ENCODE data around the gene SHLD1.
"Not testable (repeated sequence)": the region's sequence is repeated elsewhere in the genome, so short reads cannot be mapped to it uniquely, and the experiment has no call there.

Gene SHLD1

DNA sequence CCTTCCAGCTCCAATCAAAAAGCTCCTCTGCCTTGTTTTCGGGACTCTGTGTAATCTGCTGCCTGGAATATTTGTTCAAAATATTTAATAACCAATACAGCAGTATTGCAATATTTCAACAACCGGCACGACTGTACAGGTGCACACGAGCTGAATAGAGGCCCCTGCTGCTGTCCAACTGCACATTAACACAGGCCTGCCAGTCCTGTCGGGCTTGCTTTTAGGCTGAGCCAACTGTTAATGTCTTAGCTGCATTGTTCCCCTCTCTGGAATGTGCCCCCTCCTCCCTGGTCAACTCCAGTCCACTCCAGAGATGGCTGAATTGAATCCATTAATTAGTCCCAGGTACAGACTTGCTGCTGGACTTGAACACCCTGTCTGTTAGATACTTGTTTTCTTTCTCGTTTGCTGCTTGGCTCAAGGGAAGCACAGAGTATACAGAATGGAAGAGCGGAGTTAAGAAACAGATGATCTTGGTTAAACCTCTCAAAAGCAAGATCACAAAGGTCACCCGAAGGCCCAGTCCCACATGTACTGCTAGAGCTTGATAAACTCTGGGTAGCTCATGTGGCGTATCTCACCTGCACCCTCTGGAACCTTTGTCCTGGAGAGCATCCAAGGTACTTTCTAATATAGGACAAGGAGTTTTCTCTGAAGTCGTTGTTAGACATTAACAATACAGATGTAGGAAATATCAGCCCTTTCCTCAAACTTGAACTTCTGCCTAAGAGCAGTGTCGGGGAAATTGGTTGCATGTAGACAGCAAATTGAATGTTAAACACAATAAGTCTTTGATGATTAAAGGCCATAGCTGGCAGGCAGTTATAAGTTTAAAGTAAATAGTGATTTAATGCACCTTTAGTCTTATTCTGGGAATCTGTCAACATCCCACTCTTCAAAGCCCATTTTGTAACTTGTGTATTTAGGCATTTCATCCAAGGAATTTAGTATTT, 31.9 kb downstream of the SHLD1 start:
- DNase-seq, result no peak

DNA sequence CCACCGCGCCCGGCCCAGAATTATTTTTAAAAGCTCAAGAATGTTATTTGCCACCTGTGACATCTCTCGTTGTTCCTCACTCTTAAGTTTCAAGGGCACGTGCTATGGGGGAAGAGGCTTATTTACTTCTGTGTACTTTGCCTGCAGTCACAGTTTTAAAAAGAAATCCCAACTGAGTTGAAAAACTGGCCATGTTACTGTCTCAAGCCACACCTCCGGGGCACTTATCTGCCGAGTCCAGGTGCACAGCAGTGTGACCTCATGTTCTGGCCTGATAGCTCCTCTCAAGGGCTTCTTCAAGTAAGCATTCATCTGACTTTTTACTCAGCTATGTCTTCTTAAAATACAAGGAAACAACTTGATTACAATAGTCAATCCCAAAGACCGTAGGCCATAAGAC, 34.5 kb downstream of the SHLD1 start:
- no peak for DNase-seq

DNA sequence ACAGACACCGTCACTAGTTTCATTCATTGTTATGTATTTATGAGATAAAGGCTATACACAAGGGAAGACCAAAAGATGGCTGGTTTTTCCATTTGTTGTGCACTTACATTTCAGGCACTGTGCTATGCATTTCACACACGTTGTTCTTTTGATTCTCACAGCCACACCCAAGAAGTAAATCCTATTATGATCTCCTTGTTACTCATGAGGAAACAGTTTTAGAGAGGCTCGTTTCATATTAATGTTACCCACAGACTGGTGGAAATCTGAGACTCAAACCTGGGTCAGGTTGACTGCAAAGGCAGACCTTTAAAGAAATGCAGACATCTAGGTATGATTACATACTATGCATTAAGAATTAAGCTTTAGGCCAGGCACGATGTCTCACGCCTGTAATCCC, 34.9 kb downstream of the SHLD1 start:
- DNase-seq, result no peak

DNA sequence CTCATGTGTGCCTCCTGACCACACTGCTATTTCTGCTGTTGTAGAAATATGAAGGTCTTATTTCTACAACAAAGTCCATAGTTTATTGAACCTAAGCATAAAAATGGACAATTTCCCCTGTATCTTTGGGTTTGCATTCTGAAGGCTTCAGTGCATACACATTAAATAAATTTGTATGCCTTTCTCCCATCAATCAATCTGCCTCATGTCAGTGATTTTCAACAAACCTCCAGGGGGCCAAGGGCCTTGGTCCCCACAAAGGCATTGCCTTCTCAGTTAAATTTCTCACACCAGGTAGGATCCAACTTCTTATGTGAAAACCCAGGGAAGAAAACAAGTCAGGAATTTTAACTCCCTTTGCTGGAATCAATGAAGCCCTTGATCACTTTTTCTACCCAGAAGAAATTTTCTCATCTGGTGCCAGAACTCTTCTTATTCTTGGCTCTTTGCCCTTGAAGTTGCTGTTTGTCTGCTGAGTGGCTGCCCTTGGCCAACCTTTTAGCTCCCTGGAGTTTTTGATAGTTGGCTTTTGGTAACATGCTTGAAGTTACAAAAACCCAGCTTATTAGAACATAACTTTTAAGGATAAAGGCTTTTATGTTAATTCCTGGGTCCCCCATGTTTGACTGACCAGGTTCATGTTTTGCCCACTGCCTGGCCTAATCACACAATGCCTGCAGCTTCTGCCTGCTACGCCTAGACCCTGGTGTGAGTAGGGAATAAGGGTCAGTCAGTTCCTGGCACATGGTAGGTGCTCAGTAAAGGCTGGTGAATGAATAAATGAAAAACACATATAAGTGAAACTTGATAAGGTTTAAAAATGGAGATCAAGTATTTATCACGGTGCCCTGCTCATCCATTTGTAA, 37.0 kb downstream of the SHLD1 start:
- no peak for DNase-seq

DNA sequence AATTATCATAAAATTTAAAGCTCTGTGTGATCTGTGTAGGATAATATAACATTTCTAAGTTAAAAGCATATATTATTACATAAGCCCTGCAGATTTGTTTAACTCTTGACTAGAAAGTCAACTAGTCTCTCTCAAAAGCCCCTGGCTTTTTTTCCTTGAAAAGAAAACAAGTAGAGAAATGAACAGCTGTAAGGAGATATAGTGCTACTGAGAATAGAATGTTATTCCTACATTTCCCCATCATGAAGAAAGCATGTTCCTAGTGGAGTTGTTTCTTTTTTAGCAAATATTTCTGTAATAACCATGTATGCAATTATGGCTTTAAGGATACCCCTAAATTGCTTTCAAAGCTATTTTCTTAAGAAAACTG, 37.6 kb downstream of the SHLD1 start:
- DNase-seq, result no peak

DNA sequence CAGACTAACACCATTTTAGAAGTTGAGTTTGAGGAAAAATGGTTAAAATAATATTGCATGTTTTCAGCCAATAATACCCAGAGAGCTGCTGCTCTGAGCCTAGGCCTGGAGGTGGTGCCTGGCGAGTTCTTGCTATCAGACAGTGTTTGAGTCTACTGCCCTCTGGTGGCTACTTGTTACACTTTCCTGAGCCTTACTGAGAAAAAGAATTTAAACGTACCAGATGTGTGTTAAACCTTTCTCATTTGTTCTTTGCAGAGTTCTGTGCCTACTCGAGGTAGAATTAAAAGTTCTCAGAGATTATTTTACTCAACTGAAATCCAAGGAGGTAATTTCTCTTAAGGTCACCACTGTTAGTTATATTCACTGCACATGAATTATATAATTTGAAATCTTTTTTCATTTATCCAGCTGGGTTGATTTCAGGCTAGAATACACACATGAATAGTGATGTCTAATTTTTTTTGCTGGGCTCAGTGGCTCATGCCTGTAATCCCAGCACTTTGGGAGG, 38.2 kb downstream of the SHLD1 start:
- peak; percentile 60 for DNase-seq

DNA sequence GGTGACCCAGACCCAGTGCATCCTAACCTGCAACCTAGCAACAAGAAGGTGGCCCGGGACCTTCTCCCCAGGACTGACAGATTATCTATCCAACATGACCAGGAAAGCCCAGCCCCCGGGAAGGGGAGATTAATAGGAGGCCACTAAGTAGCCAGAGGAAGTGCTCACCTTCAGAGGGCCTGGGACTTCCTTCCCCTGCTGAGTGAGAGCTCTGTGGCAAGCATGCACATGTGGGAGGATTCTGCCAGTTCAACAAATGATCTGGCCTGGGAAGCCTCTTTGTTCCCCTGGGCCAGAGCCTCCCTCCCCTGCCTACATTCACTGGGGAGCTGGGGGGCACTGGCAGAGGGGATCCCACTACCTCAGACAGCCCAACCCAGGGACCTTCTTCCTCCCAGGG, 39.6 kb downstream of the SHLD1 start:
- DNase-seq, result no peak

DNA sequence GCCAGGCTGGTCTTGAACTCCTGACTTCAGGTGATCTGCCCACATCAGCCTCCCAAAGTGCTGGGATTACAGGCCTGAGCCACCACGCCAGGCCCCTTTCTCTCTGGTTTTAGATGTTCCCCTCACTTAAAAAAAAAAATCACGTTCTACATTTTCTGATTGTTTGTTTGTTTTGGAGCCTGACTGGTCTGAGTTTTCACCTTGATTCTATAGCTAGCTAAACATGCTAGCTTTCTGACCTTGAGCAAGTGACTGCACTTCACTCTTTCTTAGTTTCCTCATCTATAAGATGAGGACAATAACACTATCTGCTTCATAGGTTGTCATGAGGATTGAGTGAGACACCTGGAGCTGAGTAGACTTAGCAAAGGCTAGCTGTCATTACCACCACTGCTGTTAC, 43.7 kb downstream of the SHLD1 start:
- no peak for DNase-seq

DNA sequence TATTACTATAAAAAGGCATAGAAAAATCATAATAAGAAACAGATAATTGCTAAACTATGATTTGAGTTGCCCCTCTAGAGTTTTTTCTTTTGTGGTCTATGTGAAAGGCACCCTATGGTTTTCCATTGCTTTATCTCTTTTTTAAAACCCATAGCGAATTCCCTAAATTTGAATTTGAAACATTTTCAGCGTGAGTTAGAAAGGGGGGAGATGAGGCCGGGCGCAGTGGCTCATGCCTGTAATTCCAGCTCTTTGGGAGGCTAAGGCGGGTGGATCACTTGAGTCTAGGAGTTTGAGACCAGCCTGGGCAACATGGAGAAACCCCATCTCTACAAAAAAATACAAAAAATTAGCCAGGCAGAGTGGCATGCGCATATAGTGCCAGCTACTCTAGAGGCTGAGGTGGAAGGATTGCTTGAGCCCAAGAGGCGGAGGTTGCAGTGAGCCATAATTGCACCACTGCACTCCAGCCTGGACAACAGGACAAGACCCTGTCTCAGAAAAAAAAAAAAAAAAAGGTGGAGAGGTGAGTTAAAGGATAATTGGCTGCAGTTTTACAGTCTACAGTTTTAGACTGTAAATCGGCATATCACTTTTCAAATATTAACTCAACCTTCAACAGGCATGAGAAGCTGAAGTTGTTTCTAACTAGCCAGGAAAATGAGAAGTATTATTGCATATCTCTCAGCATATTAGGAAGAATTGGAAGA, 46.3 kb downstream of the SHLD1 start:
- no peak for DNase-seq

DNA sequence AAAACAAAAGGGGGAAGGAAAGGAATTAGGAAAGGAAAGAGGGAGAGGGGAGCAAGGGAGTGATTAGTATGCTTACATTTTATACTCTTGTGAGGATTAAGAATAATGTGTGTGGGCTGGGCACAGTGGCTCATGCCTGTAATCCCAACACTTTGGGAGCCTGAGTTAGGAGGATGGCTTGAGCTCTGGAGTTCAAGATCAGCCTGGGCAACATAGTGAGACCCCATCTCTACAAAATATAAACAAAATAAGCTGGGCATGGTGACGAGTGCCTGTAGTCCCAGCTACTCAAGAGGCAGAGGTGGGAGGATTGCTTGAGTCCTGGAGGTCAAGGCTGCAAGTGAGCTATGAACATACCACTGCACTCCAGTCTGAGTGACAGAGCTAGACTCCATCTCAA, 47.0 kb downstream of the SHLD1 start:
- no peak for DNase-seq

DNA sequence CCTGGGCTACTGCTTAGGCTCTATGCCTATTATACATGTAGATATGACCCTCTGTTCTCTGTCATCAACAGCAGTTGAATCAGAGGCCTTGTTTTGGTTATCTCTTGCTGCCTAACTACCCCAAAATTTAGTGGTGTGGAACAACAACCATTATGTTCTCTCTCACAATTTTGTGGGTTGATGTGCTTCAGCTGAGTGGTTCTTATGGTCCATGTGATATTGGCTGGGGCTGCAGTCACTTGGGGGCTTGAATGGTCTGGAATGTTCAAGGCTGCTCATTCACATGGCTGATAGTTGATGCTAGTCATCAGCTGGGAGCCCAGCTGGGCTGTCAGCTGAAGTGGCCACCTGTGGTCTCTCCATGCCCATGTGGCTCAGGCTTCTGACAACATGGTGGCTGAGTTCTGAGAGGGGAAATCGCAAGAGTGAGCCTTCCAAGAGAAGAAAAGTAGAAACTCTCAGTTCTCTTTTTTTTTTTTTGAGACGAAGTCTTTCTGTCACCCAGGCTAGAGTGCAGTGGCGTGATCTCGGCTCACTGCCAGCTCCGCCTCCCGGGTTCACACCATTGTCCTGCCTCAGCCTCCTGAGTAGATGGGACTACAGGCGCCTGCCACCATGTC, 47.8 kb downstream of the SHLD1 start:
- no peak for DNase-seq

DNA sequence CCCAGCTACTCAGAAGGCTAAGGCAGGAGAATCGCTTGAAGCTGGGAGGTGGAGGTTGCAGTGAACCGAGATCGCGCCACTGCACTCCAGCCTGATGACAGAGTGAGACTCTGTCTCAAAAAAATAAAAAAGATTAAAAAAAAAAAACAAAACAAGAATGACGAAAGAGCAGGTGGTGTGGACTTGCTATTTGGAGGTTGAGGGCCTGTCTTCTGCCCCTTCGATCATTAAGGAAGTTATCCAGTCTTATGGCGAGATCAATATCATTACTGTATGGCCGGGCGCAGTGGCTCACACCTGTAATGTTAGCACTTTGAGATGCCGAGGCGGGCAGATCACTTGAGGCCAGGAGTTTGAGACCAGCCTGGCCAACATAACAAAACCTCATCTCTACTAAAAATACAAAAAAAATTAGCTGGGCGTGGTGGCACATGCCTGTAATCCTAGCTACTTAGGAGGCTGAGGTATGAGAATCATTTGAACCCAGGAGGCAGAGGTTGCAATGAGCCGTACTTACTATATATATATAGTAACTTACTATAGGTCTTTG, 53.6 kb downstream of the SHLD1 start:
- DNase-seq, result not testable (repeated sequence)

DNA sequence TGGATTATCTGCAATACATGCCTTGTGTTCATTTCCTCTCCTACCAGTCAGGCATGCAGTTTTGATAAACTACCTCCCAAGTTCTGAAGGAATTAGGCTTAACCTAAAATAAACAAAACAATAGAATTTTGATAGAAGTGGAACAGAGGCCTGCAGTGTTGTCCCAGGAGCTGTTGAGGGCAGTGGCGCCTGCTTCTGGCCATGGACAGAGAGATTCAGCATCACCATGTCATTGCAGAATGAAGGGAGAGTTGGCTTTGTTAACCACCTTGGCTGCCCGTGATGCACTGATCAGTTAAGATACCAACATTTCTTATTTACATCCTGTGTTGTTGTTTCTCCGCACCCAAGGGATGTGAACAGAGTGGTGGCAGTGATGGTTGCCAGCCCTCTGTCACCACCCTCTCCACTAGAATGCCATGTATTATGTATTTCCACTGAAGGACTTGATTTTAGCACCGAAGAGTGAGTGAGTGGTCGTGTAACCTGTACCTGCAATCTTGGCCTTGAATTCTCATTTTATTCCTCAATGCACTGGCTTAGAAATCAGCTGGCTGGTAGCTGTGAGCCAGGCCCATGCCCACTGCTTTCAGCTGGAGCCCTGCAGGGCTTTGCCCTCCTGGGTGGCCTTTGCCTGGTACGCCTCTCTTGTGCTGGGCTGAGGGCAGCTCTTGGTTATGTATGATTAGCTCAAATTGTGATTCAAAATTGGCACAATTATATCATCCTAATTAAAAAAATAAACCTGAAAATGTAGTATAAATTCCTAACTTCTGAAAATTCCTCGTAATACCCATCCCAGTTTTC, 56.5 kb downstream of the SHLD1 start:
- DNase-seq, result no peak

DNA sequence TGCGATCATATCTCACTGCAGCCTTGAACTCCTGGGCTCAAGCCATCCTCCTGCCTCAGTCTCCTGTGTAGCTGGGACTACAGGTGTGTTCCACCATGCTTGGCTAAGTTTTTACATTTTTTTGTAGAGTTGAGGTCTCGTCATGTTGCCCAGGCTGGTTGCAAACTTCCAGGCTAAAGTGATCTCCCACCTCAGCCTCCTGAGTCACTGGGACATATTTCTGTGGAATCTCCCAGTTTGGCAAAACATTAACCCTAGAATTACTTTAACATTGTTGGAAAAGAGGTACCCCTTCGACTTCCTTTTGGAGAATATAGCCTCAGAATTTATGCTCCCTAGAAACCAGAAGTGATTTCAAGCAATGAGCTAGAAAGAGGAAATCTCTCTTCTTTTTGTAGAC, 57.2 kb downstream of the SHLD1 start:
- no peak for DNase-seq

DNA sequence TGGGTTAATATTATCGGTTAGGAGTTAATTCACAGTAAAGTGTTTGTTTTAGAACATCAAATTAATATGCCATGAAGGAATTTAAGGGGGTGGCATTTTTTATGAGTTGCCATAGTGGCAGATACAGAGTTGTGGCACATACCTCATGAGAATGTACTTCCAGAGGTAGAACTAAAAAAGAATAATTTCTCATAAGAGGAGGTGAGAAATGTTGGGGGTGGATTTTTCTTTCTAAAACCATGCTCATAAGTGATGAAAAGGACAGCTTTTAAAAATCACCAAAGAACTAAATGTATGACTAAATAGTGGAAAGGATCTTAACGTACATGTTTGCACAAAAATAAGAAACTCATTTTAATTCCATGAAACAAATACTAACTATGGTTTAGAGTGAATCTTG, 58.7 kb downstream of the SHLD1 start:
- DNase-seq, result no peak

DNA sequence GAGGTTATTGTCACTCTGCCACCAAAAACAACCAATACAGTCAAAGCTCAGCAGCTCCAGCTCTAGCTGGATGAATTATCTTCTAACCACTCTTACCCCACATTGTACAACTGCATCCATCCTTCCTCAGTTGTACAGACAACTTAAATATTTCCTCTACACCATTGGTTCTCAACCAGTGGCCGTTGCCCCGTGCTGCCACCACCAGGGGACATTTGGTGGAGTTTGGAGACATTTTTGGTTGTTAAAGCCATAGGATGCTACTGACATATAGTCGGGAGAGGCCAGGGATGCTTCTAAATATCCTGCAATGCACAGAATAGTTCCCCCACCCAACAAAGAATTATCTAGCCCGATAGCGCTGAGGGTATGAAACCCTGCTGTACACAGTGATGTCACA, 59.3 kb downstream of the SHLD1 start:
- DNase-seq, result no peak

DNA sequence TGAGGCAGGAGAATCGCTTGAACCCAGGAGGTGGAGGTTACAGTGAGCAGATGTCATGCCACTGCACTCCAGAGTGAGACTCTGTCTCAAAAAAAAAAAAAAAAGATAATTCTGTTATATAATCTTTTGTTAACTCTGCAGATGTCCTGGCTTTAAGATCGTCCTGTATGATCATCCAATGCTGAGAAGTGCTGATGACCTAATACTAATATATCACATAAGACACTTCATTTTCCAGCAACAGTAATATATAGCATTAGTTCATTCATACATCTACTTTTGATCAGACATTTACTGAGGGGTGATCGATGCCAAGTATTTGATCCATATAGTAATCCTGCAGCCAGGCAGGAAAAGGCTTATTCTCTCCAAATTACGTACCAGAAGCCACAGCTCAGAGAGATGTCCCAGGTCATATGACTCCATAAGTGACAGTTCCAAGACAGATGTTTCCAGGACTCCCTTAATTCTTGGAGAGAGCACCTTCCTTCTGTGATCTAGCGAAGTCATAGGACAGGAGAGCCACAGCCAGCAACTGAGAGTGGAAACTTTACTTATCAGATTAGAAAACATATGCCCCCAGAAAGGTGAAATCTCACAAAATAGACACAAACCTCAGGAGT, 60.7 kb downstream of the SHLD1 start:
- DNase-seq, result no peak

DNA sequence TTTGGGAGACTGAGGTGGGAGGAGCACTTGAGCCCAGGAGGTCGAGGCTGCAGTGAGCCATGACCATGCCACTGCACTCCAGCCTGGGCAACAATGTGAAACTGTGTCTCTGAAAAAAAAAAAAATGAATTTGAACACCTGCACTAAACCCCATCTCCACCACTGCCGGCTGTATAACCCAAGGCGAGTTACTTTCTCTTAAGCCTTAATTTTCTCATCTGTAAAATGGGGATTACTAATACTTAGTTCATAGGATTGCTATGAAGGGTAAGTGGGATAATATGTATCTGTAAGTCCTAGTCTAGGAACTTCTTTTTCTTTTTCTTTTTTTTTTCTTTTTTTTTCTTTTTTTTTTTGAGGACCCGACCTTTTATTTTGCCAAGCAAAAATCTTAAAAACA, 61.5 kb downstream of the SHLD1 start:
- no peak for DNase-seq

DNA sequence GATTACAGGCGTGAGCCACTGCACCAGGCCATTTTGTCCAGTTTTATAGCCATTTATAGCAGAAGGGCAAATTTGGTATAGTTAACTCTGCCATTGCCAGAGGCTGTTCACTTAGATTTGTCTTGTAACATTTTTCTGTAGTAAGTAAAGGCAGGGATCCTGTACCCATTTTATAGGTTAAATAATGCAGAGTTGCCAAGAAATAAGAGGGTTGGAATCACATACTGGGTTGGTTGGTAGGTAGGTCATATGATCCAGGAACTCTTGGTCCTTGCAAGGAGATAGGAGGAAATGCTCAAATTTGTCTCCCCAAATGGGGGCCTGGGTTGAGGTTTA, 68.1 kb downstream of the SHLD1 start:
- no peak for DNase-seq

DNA sequence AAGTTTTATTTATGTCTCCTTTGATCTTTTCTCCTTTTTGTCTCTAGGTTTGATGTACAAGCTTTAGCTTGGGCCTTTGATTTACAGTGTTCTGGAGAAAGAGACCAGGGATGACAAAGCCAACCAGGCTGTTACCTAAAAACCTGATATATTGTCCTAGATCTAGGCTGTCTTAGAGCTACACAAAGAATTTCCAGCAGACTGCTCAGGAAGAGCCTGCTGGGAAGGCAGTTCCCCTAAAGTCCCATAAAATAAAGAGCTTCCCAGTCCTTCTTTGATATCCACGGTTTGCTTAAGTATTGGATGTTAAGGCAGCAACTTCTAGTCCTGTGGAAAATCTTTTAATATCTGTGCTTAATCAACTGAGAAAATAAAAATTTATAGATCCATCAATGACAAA, 70.5 kb downstream of the SHLD1 start:
- no peak for DNase-seq

DNA sequence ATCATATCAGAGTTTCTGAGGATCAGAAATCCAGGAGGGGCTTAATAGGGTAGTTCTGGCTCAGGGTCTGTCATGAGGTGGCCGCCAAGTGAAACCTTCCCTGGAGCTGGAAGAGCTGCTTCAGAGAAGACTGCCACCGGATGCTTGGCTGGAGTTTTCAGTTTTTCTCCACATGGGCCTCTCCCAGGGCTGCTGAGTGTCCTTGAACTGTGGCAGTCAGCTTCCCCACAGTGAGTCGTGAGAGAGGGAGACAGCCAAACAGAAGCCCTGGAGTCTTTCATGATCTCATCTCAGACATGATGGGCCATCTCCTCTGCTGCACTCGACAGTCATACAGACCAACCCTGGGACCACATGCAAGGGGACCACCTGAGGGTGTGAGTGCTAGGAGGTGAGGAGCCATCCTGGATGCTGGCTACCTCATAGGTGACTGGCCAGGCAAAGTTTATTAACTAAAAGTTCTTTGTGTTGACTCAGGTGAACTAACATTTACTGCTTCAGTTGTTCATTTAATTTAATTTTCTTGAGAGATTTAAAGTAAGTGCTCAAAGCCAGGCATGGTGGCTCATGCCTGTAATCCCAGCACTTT, 71.5 kb downstream of the SHLD1 start:
- DNase-seq, result no peak
